Naive thymus-derived CD8-positive, alpha-beta T cell (primary cell): ENCODE results near the gene ADRA1B. TPM values are rescaled to one million over a fixed set of nuclear protein-coding genes. Genes with fewer than 3 reads are reported as not detected.

Experiments
- ATAC-seq, 2 donors: fragments of 150-1000 bp; cut with Tn5 transposase in 1 of 2; sonication (Bioruptor Pico), chemical (Tn5 transposase) in 1 of 2; 1 replicate in 1 of 2; 2 replicates in 1 of 2; pipeline ENCODE4 v1.10.0; 2021; ENCODE audit warnings: mild to moderate bottlenecking in 2 of 2, moderate library complexity in 2 of 2
- POLR2A ChIA-PET: fragments of 350-600 bp; sonication (Branson Sonifier 250); formaldehyde crosslinking; loops from one replicate; lab custom pipeline; 2021; ENCODE audit warnings: antibody characterized with exemption; lab: Charles Lee
- DNase-seq, 10 donors: peaks; one replicate each; pipeline versions ENCODE4 v3.0.0 to v3.0.0-alpha.2; 2020 to 2022
- H3K27ac Mint-ChIP-seq, 10 donors: one replicate each; pipeline ENCODE4 v1.8.0; 2020 to 2022; ENCODE audit warnings: mild to moderate bottlenecking in 10 of 10, mixed read lengths in 10 of 10, moderate library complexity in 4 of 10, inconsistent platforms in 1 of 10
- H3K27me3 Mint-ChIP-seq, 5 donors: one replicate each; pipeline ENCODE4 v1.8.0; 2021 to 2022; ENCODE audit warnings: mixed read lengths in 5 of 5
- H3K36me3 Mint-ChIP-seq, 3 donors: one replicate each; pipeline ENCODE4 v1.8.0; 2020 to 2022; ENCODE audit warnings: mixed read lengths in 3 of 3, mild to moderate bottlenecking in 2 of 3, inconsistent platforms in 1 of 3
- H3K4me1 Mint-ChIP-seq, 4 donors: one replicate each; pipeline ENCODE4 v1.8.0; 2021 to 2022; ENCODE audit warnings: mixed read lengths in 4 of 4
- H3K4me3 Mint-ChIP-seq, 10 donors: one replicate each; pipeline ENCODE4 v1.8.0; 2020 to 2022; ENCODE audit warnings: mild to moderate bottlenecking in 10 of 10, mixed read lengths in 10 of 10, moderate library complexity in 6 of 10, inconsistent platforms in 1 of 10
- H3K9me3 Mint-ChIP-seq, 9 donors: one replicate each; pipeline ENCODE4 v1.8.0; 2020 to 2022; ENCODE audit warnings: mixed read lengths in 9 of 9, mild to moderate bottlenecking in 3 of 9, inconsistent platforms in 1 of 9, moderate library complexity in 1 of 9
- polyA plus RNA-seq, 3 donors: library from polyadenylated mRNA; unstranded; fragments of 300-500 nt; fragmentation: Illumina TruSeq; gene quantifications; one replicate each; pipeline ENCODE4 v1.2.3, GENCODE V29; 2021
- total RNA-seq, 8 experiments: library from RNA in 2 of 8; stranded (reverse) in 2 of 8; gene quantifications; one replicate each; pipeline ENCODE4 v1.2.3 and lab custom pipeline; 2021 to 2026

The ADRA1B gene
- total and polyA plus RNA-seq, 5 experiments from 2014 or later: not detected

GRCh38 chr5:159944056-159944600 lies 27.8 kb downstream of the ADRA1B start:
- Mint-ChIP-seq H3K4me1 (peaks cover 0 to 3% (median 0%) of the 10 kb centered on the region in 4 donors), H3K27ac (no peak overlapping the region), H3K9me3 (peaks cover 0 to 3% (median 0%) of the 10 kb centered on the region in 9 donors), H3K36me3 (peaks cover 0 to 3% (median 0%) of the 10 kb centered on the region in 3 donors), H3K4me3 (no peak overlapping the region), H3K27me3 (peaks cover 9 to 44% (median 16%) of the 10 kb centered on the region in 5 donors)
- DNase-seq: no peak
- POLR2A ChIA-PET: no interaction called here
- ATAC-seq: no peak

- Mint-ChIP-seq H3K36me3 (peaks cover 0 to 3% (median 0%) of the 10 kb centered on the region in 3 donors), H3K27me3 (peaks cover 9 to 46% (median 27%) of the 10 kb centered on the region in 5 donors), H3K9me3 (peaks cover 0 to 3% (median 0%) of the 10 kb centered on the region in 9 donors), H3K27ac (no peak overlapping the region), H3K4me3 (no peak overlapping the region), H3K4me1 (peaks cover 0 to 3% (median 0%) of the 10 kb centered on the region in 4 donors)
- DNase-seq (no peak), ATAC-seq (no peak)
- POLR2A ChIA-PET: no interaction called here
Observed at GRCh38 chr5:159945359-159945758, 29.1 kb downstream of the ADRA1B start.

GRCh38 chr5:159947708-159948358 lies 31.6 kb downstream of the ADRA1B start:
- peaks cover 0 to 3% (median 0%) of the 10 kb centered on the region in 3 donors for H3K36me3 Mint-ChIP-seq
- DNase-seq: no peak
- no peak for ATAC-seq
- H3K4me1 Mint-ChIP-seq: peaks cover 0 to 3% (median 0%) of the 10 kb centered on the region in 4 donors
- peaks cover 6 to 31% (median 23%) of the 10 kb centered on the region in 5 donors for H3K27me3 Mint-ChIP-seq
- peaks cover 0 to 3% (median 0%) of the 10 kb centered on the region in 9 donors for H3K9me3 Mint-ChIP-seq
- no peak overlapping the region for H3K4me3 Mint-ChIP-seq
- POLR2A ChIA-PET: no interaction called here
- H3K27ac Mint-ChIP-seq: no peak overlapping the region

- H3K36me3 Mint-ChIP-seq: no peaks in the 10 kb centered on the region
- ATAC-seq (no peak), DNase-seq (no peak)
- no peaks in the 10 kb centered on the region for H3K9me3 Mint-ChIP-seq
- H3K4me3 Mint-ChIP-seq: no peak overlapping the region
- H3K4me1 Mint-ChIP-seq: no peaks in the 10 kb centered on the region
- POLR2A ChIA-PET: no interaction called here
- peaks cover 0 to 24% (median 12%) of the 10 kb centered on the region in 5 donors for H3K27me3 Mint-ChIP-seq
- no peak overlapping the region for H3K27ac Mint-ChIP-seq
Observed at GRCh38 chr5:159951387-159951786, 35.1 kb downstream of the ADRA1B start.

GRCh38 chr5:159951834-159952233 lies 35.6 kb downstream of the ADRA1B start:
- Mint-ChIP-seq H3K27ac (no peak overlapping the region), H3K36me3 (no peaks in the 10 kb centered on the region), H3K4me3 (no peak overlapping the region), H3K4me1 (no peaks in the 10 kb centered on the region), H3K9me3 (no peaks in the 10 kb centered on the region), H3K27me3 (peaks cover 0 to 24% (median 12%) of the 10 kb centered on the region in 5 donors)
- ATAC-seq (no peak), DNase-seq (no peak)
- POLR2A ChIA-PET: no interaction called here

GRCh38 chr5:159953609-159954008 lies 37.3 kb downstream of the ADRA1B start:
- Mint-ChIP-seq H3K27me3 (peaks cover 0 to 21% (median 12%) of the 10 kb centered on the region in 5 donors), H3K9me3 (no peaks in the 10 kb centered on the region), H3K4me3 (no peak overlapping the region), H3K36me3 (no peaks in the 10 kb centered on the region), H3K27ac (no peak overlapping the region), H3K4me1 (no peaks in the 10 kb centered on the region)
- no peak for ATAC-seq
- POLR2A ChIA-PET: no interaction called here
- DNase-seq: no peak

GRCh38 chr5:159955056-159955624 lies 38.9 kb downstream of the ADRA1B start:
- peaks cover 0 to 10% (median 3%) of the 10 kb centered on the region in 5 donors for H3K27me3 Mint-ChIP-seq
- DNase-seq (no peak), ATAC-seq (no peak)
- POLR2A ChIA-PET: no interaction called here
- H3K9me3 Mint-ChIP-seq: no peaks in the 10 kb centered on the region
- H3K4me3 Mint-ChIP-seq: no peak overlapping the region
- no peak overlapping the region for H3K27ac Mint-ChIP-seq
- no peaks in the 10 kb centered on the region for H3K4me1 Mint-ChIP-seq
- H3K36me3 Mint-ChIP-seq: no peaks in the 10 kb centered on the region

- no peaks in the 10 kb centered on the region for H3K4me1 Mint-ChIP-seq
- H3K27me3 Mint-ChIP-seq: peaks cover 0 to 8% (median 0%) of the 10 kb centered on the region in 5 donors
- POLR2A ChIA-PET: no interaction called here
- no peak for ATAC-seq
- no peaks in the 10 kb centered on the region for H3K36me3 Mint-ChIP-seq
- DNase-seq: no peak
- H3K27ac Mint-ChIP-seq: no peak overlapping the region
- H3K9me3 Mint-ChIP-seq: no peaks in the 10 kb centered on the region
- H3K4me3 Mint-ChIP-seq: no peak overlapping the region
Observed at GRCh38 chr5:159956074-159956473, 39.8 kb downstream of the ADRA1B start.

GRCh38 chr5:159961176-159962160 lies 45.2 kb downstream of the ADRA1B start:
- POLR2A ChIA-PET: no interaction called here
- Mint-ChIP-seq H3K4me3 (no peak overlapping the region), H3K27me3 (peaks cover 7 to 24% (median 13%) of the 10 kb centered on the region in 5 donors), H3K9me3 (no peaks in the 10 kb centered on the region), H3K4me1 (peaks cover 0 to 2% (median under 1%) of the 10 kb centered on the region in 4 donors), H3K27ac (no peak overlapping the region), H3K36me3 (no peaks in the 10 kb centered on the region)
- ATAC-seq: no peak
- DNase-seq: no peak

GRCh38 chr5:159962214-159962613 lies 45.9 kb downstream of the ADRA1B start:
- no peak for ATAC-seq
- Mint-ChIP-seq H3K36me3 (no peaks in the 10 kb centered on the region), H3K27me3 (peaks cover 9 to 27% (median 15%) of the 10 kb centered on the region in 5 donors), H3K27ac (no peak overlapping the region), H3K4me3 (no peak overlapping the region), H3K4me1 (peaks cover 0 to 2% (median under 1%) of the 10 kb centered on the region in 4 donors), H3K9me3 (no peaks in the 10 kb centered on the region)
- POLR2A ChIA-PET: no interaction called here
- DNase-seq: no peak

- peaks cover 0 to 2% (median under 1%) of the 10 kb centered on the region in 4 donors for H3K4me1 Mint-ChIP-seq
- H3K9me3 Mint-ChIP-seq: no peaks in the 10 kb centered on the region
- DNase-seq (no peak), ATAC-seq (no peak)
- peaks cover 21 to 44% (median 28%) of the 10 kb centered on the region in 5 donors for H3K27me3 Mint-ChIP-seq
- H3K27ac Mint-ChIP-seq: no peak overlapping the region
- no peaks in the 10 kb centered on the region for H3K36me3 Mint-ChIP-seq
- POLR2A ChIA-PET: no interaction called here
- H3K4me3 Mint-ChIP-seq: no peak overlapping the region
Observed at GRCh38 chr5:159963935-159964334, 47.7 kb downstream of the ADRA1B start.

- POLR2A ChIA-PET: no interaction called here
- peaks cover 0 to 2% (median under 1%) of the 10 kb centered on the region in 4 donors for H3K4me1 Mint-ChIP-seq
- no peaks in the 10 kb centered on the region for H3K9me3 Mint-ChIP-seq
- DNase-seq (no peak), ATAC-seq (no peak)
- no peak overlapping the region for H3K27ac Mint-ChIP-seq
- H3K27me3 Mint-ChIP-seq: peaks cover 23 to 55% (median 33%) of the 10 kb centered on the region in 5 donors
- H3K36me3 Mint-ChIP-seq: no peaks in the 10 kb centered on the region
- no peak overlapping the region for H3K4me3 Mint-ChIP-seq
Observed at GRCh38 chr5:159965031-159965837, 49.0 kb downstream of the ADRA1B start.
